Muscle layer of colon (tissue), 2 donors: Measurements from ENCODE around the gene MCU.

ENCODE experiments used
- H3K27ac ChIP-seq: one replicate; pipeline ENCODE4 v1.7.0; 2013; ENCODE audit warnings: low read depth, mild to moderate bottlenecking, low read length, moderate library complexity
- H3K27me3 ChIP-seq, 2 donors: one replicate each; pipeline ENCODE4 v1.7.0; 2013; ENCODE audit warnings: low read length in 2 of 2, mild to moderate bottlenecking in 2 of 2; ENCODE audit not compliant: insufficient read depth in 2 of 2, control insufficient read depth in 1 of 2
- H3K36me3 ChIP-seq: one replicate; pipeline ENCODE4 v1.7.0; 2013; ENCODE audit warnings: mild to moderate bottlenecking, low read length; ENCODE audit not compliant: insufficient read depth
- H3K4me1 ChIP-seq: one replicate; pipeline ENCODE4 v1.7.0; 2013; ENCODE audit warnings: mild to moderate bottlenecking, low read length; ENCODE audit not compliant: insufficient read depth
- H3K4me3 ChIP-seq, 2 donors: one replicate each; pipeline ENCODE4 v1.7.0; 2013; ENCODE audit warnings: low read length in 2 of 2, low read depth in 1 of 2, mild to moderate bottlenecking in 1 of 2, moderate library complexity in 1 of 2
- H3K9ac ChIP-seq: one replicate; pipeline ENCODE4 v1.7.0; 2013; ENCODE audit warnings: low read length
- H3K9me3 ChIP-seq: one replicate; pipeline ENCODE4 v1.7.0; 2013; ENCODE audit warnings: mild to moderate bottlenecking, low read length
- donor health status: abdominal sarcoma.
- donor health status: Adenocarcinoma of cecum.

The MCU gene

DNA sequence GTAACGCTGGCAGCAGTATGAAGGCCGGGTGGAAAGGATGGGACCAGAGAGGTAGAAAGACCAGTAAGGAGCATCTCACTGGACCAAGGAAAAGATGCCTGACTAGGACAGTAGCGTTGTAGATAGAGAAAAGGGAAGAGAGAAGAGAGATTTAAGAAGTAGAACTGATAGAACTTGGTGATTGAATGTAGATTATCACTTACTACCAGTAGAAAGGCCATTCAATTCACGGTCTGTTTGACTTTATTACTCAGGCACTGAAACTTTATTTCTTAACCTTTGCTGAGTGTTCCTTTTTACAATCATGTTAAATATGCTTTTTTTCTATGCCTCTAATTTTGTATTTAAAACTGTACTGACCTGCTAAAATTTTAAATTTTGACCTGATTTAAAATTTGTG is 12.2 kb downstream of the MCU start:
- no peaks in the 10 kb centered on the region for H3K36me3 ChIP-seq
- H3K27me3 ChIP-seq = no peaks in the 10 kb centered on the region
- H3K4me1 ChIP-seq = peaks cover 13% of the 10 kb centered on the region
- no peak overlapping the region for H3K4me3 ChIP-seq
- H3K9ac ChIP-seq = no peak overlapping the region
- no peaks in the 10 kb centered on the region for H3K9me3 ChIP-seq
- H3K27ac ChIP-seq = no peak overlapping the region

DNA sequence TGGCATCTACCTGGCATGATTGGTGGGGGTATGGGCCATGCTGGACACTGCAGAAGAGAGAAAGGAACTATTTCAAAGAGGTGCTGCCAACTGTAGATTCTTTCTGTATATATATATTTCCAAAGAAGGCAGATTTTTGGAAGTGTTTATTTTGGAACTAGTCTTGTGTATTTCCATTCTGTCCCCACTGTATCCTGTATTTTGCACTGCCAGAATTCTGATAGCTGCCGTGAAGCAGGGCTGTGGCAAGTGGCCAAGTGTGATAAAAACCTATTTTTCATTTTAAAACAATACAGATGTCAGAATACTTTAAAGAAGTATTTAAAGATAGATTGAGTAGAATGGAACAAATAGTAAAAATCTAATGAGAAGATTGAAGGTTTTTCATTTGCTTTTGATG is 17.1 kb downstream of the MCU start:
- no peak overlapping the region for H3K27ac ChIP-seq
- no peaks in the 10 kb centered on the region for H3K9me3 ChIP-seq
- no peaks in the 10 kb centered on the region for H3K36me3 ChIP-seq
- no peak overlapping the region for H3K4me3 ChIP-seq
- peaks cover 35% of the 10 kb centered on the region for H3K4me1 ChIP-seq
- no peak overlapping the region for H3K9ac ChIP-seq
- H3K27me3 ChIP-seq = no peaks in the 10 kb centered on the region

- H3K4me3 ChIP-seq = no peak overlapping the region
- peaks cover 11% of the 10 kb centered on the region for H3K36me3 ChIP-seq
- H3K4me1 ChIP-seq = peaks cover 35% of the 10 kb centered on the region
- peak overlapping the region; percentile 26 for H3K27ac ChIP-seq
- H3K27me3 ChIP-seq = no peaks in the 10 kb centered on the region
- no peaks in the 10 kb centered on the region for H3K9me3 ChIP-seq
- H3K9ac ChIP-seq = no peak overlapping the region
Observed at GRCh38 chr10:72712136-72712535, 20.2 kb downstream of the MCU start.

DNA sequence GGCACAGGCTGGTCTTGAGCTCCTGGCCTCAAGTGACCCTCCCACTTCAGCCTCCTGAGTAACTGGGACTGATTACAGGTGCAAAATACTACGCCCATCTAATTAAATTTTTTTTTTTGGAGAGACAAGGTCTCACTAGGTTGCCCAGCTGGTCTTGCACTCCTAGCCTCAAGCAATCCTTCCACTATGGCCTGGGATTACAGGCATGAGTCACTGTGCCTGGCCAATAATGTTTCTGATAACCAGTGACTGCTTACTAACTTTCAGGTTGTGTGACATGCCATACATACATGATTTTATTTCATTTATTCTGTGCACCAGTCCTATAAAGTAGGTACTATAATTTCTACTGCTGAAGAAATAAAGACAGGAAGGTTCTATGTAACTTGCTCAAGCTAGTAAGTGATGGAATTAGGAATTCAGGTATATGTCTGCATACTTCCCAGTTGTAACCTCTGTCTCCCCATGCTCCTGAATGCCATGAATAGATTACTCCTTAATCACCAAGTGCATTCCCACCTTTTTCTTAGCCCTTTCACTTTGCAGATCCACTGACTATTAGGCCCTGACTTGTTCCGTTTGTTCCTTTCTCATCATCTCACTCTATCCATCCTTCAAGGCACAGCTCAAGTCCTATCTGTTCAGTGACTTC is 28.1 kb downstream of the MCU start:
- Histone ChIP-seq H3K4me1 (no peaks in the 10 kb centered on the region), H3K27ac (no peak overlapping the region), H3K36me3 (peaks cover 9% of the 10 kb centered on the region), H3K4me3 (no peak overlapping the region), H3K9me3 (no peaks in the 10 kb centered on the region), H3K9ac (no peak overlapping the region), H3K27me3 (no peaks in the 10 kb centered on the region)

GRCh38 chr10:72720814-72721660 is 29.1 kb downstream of the MCU start:
- H3K4me3 ChIP-seq = no peak overlapping the region
- no peaks in the 10 kb centered on the region for H3K36me3 ChIP-seq
- H3K9me3 ChIP-seq = no peaks in the 10 kb centered on the region
- no peaks in the 10 kb centered on the region for H3K4me1 ChIP-seq
- no peaks in the 10 kb centered on the region for H3K27me3 ChIP-seq
- H3K27ac ChIP-seq = no peak overlapping the region
- no peak overlapping the region for H3K9ac ChIP-seq

GRCh38 chr10:72727130-72727529 is 35.2 kb downstream of the MCU start:
- Histone ChIP-seq H3K9ac (no peak overlapping the region), H3K36me3 (no peaks in the 10 kb centered on the region), H3K4me1 (no peaks in the 10 kb centered on the region), H3K27ac (no peak overlapping the region), H3K27me3 (no peaks in the 10 kb centered on the region), H3K4me3 (no peak overlapping the region), H3K9me3 (no peaks in the 10 kb centered on the region)

GRCh38 chr10:72728462-72728861 is 36.5 kb downstream of the MCU start:
- H3K4me1 ChIP-seq = no peaks in the 10 kb centered on the region
- no peaks in the 10 kb centered on the region for H3K27me3 ChIP-seq
- H3K36me3 ChIP-seq = no peaks in the 10 kb centered on the region
- H3K4me3 ChIP-seq = no peak overlapping the region
- H3K9me3 ChIP-seq = no peaks in the 10 kb centered on the region
- H3K9ac ChIP-seq = no peak overlapping the region
- H3K27ac ChIP-seq = no peak overlapping the region

DNA sequence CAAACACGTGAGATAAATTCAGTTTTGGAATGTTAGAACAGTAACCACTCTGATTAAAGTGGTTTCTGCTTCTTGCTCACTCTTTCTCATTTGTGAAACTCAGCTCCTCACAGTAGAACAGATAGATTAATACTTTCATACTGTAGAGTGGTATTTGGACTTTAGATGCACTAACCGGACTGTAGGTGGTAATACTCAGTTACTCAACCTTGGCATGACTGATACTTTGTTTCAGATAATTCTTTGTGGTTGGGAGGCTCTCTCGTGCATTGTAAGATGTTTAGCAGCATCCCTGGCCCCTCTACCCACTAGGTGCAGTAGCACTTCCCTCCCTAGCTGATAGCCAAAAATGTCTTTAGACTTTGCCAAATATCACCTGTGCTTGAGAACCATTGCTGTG is 37.6 kb downstream of the MCU start:
- no peaks in the 10 kb centered on the region for H3K36me3 ChIP-seq
- no peak overlapping the region for H3K9ac ChIP-seq
- no peak overlapping the region for H3K4me3 ChIP-seq
- no peaks in the 10 kb centered on the region for H3K4me1 ChIP-seq
- H3K27me3 ChIP-seq = no peaks in the 10 kb centered on the region
- H3K27ac ChIP-seq = no peak overlapping the region
- H3K9me3 ChIP-seq = no peaks in the 10 kb centered on the region

DNA sequence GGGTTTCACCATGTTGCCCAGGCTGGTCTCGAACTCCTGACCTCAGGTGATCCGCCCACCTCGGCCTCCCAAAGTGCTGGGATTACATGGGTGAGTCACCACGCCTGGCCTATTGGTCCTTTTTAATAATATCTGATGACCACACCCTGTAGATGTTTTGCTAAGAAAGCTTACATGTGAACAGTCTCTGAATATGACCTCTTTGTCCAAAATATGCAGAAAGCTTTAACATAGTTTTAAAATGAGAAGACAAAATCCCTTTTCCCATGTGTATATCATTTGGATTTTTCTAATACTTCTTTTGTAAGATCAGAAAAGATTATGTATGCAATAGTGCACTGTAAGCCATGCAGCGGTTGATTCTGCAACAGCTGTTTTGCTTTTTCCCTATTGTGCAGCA is 38.5 kb downstream of the MCU start:
- Histone ChIP-seq H3K4me1 (no peaks in the 10 kb centered on the region), H3K27me3 (no peaks in the 10 kb centered on the region), H3K27ac (no peak overlapping the region), H3K9ac (no peak overlapping the region), H3K9me3 (no peaks in the 10 kb centered on the region), H3K36me3 (no peaks in the 10 kb centered on the region), H3K4me3 (no peak overlapping the region)

DNA sequence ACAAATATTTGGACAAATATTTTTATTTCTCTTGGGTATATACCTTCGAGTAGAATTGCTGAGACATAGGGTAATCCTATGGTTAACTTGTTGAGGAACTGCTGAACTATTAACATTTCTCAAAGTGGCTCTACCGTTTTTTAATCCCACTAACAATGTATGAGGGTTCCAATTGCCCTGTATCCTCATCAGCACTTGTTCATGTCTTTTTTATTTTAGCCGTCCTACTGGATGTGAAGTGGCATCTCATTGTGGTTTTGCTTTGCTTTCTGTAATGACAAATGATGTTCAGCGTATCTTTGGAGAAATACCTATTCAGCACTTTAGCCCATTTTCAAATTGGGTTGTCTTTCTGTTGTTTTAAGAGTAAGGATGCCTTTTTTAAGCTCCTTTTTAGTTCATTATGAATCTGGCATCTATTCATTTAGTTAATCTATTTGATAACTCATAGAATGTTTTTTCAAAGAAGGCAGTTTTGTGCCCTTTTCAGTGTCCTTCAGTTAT is 40.0 kb downstream of the MCU start:
- no peaks in the 10 kb centered on the region for H3K27me3 ChIP-seq
- H3K9me3 ChIP-seq = no peaks in the 10 kb centered on the region
- H3K27ac ChIP-seq = no peak overlapping the region
- no peaks in the 10 kb centered on the region for H3K36me3 ChIP-seq
- no peak overlapping the region for H3K4me3 ChIP-seq
- H3K9ac ChIP-seq = no peak overlapping the region
- H3K4me1 ChIP-seq = peaks cover 12% of the 10 kb centered on the region

- Histone ChIP-seq H3K27me3 (no peaks in the 10 kb centered on the region), H3K9ac (no peak overlapping the region), H3K4me1 (peaks cover 16% of the 10 kb centered on the region), H3K4me3 (no peak overlapping the region), H3K27ac (no peak overlapping the region), H3K9me3 (no peaks in the 10 kb centered on the region), H3K36me3 (no peaks in the 10 kb centered on the region)
Observed at GRCh38 chr10:72732521-72732920, 40.6 kb downstream of the MCU start.
